Heart left ventricle (tissue), 16 donors: ENCODE data around the gene MAPK8IP2. TPM values are rescaled to one million over a fixed set of nuclear protein-coding genes. Genes with fewer than 3 reads are reported as not detected.
A peak's percentile ranks its signal among the peaks of the same experiment; 100 is the strongest.

Source experiments
- ATAC-seq, 4 donors: fragments of 200-7000 bp; cut with Tn5 transposase; one replicate each; pipeline ENCODE4 v1.9.1; 2020 to 2022; ENCODE audit warnings: moderate library complexity in 4 of 4, mild to moderate bottlenecking in 3 of 4, moderate number of reproducible peaks in 1 of 4
- DNase-seq, 5 donors: peaks; one replicate each; pipeline ENCODE4 v3.0.0-alpha.2; 2020
- H3K27ac ChIP-seq, 12 donors: fragments of 200-600 bp; sonication (generic) in 4 of 12; one replicate each; pipeline versions ENCODE4 v1.5.0 to v1.8.0; 2016 to 2022; ENCODE audit warnings: mild to moderate bottlenecking in 2 of 12
- H3K27me3 ChIP-seq, 9 donors: fragments of 200-600 bp; sonication (generic) in 2 of 9; one replicate each; pipeline versions ENCODE4 v1.5.1 to v1.8.0; 2016 to 2022; ENCODE audit warnings: mild to moderate bottlenecking in 3 of 9
- H3K36me3 ChIP-seq, 9 donors: fragments of 200-600 bp; sonication (generic) in 2 of 9; one replicate each; pipeline versions ENCODE4 v1.5.0 to v1.8.0; 2018 to 2022; ENCODE audit warnings: mild to moderate bottlenecking in 2 of 9
- H3K4me1 ChIP-seq, 12 donors: fragments of 200-600 bp; sonication (generic) in 4 of 12; one replicate each; pipeline versions ENCODE4 v1.5.0 to v1.8.0; 2016 to 2022; ENCODE audit warnings: mild to moderate bottlenecking in 3 of 12
- H3K4me3 ChIP-seq, 12 donors: fragments of 200-600 bp; sonication (generic) in 4 of 12; one replicate each; pipeline versions ENCODE4 v1.5.0 to v1.8.0; 2017 to 2022; ENCODE audit warnings: mild to moderate bottlenecking in 9 of 12, moderate library complexity in 4 of 12
- H3K9me3 ChIP-seq, 12 donors: fragments of 200-600 bp; sonication (generic) in 4 of 12; one replicate each; pipeline versions ENCODE4 v1.5.0 to v1.8.0; 2016 to 2022; ENCODE audit warnings: mild to moderate bottlenecking in 1 of 12
- CTCF ChIP-seq, 12 donors: fragments of 200-600 bp; sonication (generic) in 4 of 12; IDR thresholded peaks; one replicate each; pipeline versions ENCODE4 v1.5.0 to v1.8.0; 2018 to 2022; ENCODE audit warnings: antibody characterized with exemption in 12 of 12, mild to moderate bottlenecking in 5 of 12
- POLR2A ChIP-seq, 2 donors: fragments of 450-650 bp; IDR thresholded peaks; one replicate each; pipeline ENCODE4 v1.6.1; 2017; ENCODE audit warnings: antibody characterized with exemption in 2 of 2, mild to moderate bottlenecking in 2 of 2, moderate library complexity in 2 of 2
- WGBS, 4 donors: extraction: QIAGEN DNeasy Blood & Tissue Kit in 2 of 4; methylation state at CpG; one replicate each; pipeline versions ENCODE4 v1.1.5 to v1.1.7; 2013 to 2018; 5-methylcytosine and 5-hydroxymethylcytosine counted together
- intact Hi-C, 10 donors: fragments of 100-400 bp; cut with DNase I; formaldehyde crosslinking; loops; one replicate each; pipeline versions ENCODE4 v1.11.1 to v1.14.2; 2022
- polyA plus RNA-seq, 2 donors: library from polyadenylated mRNA; stranded (reverse); fragments of 200-250 nt; gene quantifications; one replicate each; pipeline ENCODE4 v1.2.3, GENCODE V29; 2013
- total RNA-seq, 9 donors: library from RNA; depleted of rRNA in 2 of 9; stranded (reverse); fragments of >200 nt in 2 of 9; fragmentation: NEBNext Ultra II Directional in 3 of 9; extraction: Animal tissue kit (Norgen Biotek cat#: 25700) in 3 of 9; gene quantifications; one replicate each; pipeline versions ENCODE4 v1.1.0 to v1.2.4, GENCODE V29; 2016 to 2023
- donor health status: ischemic (EF 13 %, LVEDD 7.1; RV severe dilation, severe dysfunction).
- donor health status: healthy with polysubstance abuse.
- donor health status: DM: no; HTN: yes; CAD: no.
- donor health status: DM: no; HTN: no; CAD: no.
- donor health status: ischemic (EF 25% LVEDD 6.9; RV normal size, moderate dysfunction).
- donor health status: ischemic (EF 25% LVEDD 5.7; RV mildly dilated, moderate dysfunction).
- donor health status: healthy.
- donor health status: DM: yes; HTN: yes; CAD: no.
- donor health status: ischemic (EF 35%, LVEDD 5.7; RV mildly dilated, moderate dysfunction).
- donor health status: nonischemic (EF 11% LVEDD 7.7; RV severe dilation, severe dysfunction).
- donor health status: DM: yes; HTN: yes; CAD: no.
- donor health status: PGD.
- donor health status: ischemic (EF 29% LVEDD 5.4; RV normal size, mild dysfunction).
- donor health status: nonischemic (EF 23%, LVEDD 6.1; RV moderate dilation, normal function).

The MAPK8IP2 gene
- total and polyA plus RNA-seq, 11 donors = 0.09 to 0.79 (median 0.25) TPM

DNA sequence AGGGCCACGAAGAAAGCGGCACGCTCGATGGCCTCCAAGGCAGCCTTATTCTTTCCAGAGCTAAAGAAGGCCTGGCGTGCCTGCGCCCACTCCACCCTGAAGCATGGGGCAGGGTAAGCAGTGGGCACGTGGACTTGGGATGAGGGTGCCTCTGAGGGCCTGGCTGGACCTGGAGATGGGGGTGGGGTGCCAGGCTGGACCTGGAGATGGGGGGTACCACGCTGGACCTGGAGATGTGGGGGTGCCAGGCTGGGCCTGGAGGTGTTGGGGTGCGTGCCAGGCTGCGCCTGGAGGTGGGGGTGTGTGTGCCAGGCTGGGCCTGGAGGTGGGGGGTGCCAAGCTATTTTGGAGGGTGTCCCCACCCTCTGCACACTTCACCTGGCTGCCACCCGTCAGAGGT lies 27.6 kb upstream of the MAPK8IP2 start:
- TF ChIP-seq CTCF (IDR thresholded peaks at IDR 0.05) = no peak
- TF ChIP-seq POLR2A (IDR thresholded peaks at IDR 0.05) = no peak
- Histone ChIP-seq H3K4me3 (no peak overlapping the region), H3K27ac (no peak overlapping the region), H3K4me1 (peaks cover 0 to 56% (median 4%) of the 10 kb centered on the region in 12 donors), H3K27me3 (no peaks in the 10 kb centered on the region), H3K9me3 (no peaks in the 10 kb centered on the region), H3K36me3 (peaks cover 0 to 81% (median 69%) of the 10 kb centered on the region in 9 donors)
- ATAC-seq (no peak), DNase-seq (no peak)
- intact Hi-C loops = no loop called here
- WGBS, 4 donors = 81 to 90% (median 89%) methylated on average over 9 to 11 of the region's 11 CpGs

GRCh38 chr22:50573491-50574382 lies 26.9 kb upstream of the MAPK8IP2 start:
- DNase-seq = no peak
- no peak for ATAC-seq
- Histone ChIP-seq H3K27ac (no peak overlapping the region), H3K4me3 (no peak overlapping the region), H3K36me3 (peaks cover 0 to 73% (median 62%) of the 10 kb centered on the region in 9 donors), H3K4me1 (peaks cover 0 to 62% (median 6%) of the 10 kb centered on the region in 12 donors), H3K9me3 (no peaks in the 10 kb centered on the region), H3K27me3 (no peaks in the 10 kb centered on the region)
- no peak for TF ChIP-seq CTCF (IDR thresholded peaks at IDR 0.05)
- no peak for TF ChIP-seq POLR2A (IDR thresholded peaks at IDR 0.05)
- WGBS, 4 donors = 82 to 89% (median 87%) methylated on average over 13 to 26 of the region's 26 CpGs
- intact Hi-C loops = no loop called here

GRCh38 chr22:50574383-50574755 lies 26.2 kb upstream of the MAPK8IP2 start:
- ATAC-seq = no peak
- intact Hi-C loops = no loop called here
- 87 to 92% (median 89%) methylated on average over 10 to 11 of the region's 11 CpGs for WGBS, 4 donors
- no peak for TF ChIP-seq CTCF (IDR thresholded peaks at IDR 0.05)
- no peak for TF ChIP-seq POLR2A (IDR thresholded peaks at IDR 0.05)
- H3K27me3 ChIP-seq = no peaks in the 10 kb centered on the region
- H3K4me1 ChIP-seq = peaks cover 0 to 68% (median 13%) of the 10 kb centered on the region in 12 donors
- H3K9me3 ChIP-seq = no peaks in the 10 kb centered on the region
- peaks cover 0 to 71% (median 55%) of the 10 kb centered on the region in 9 donors for H3K36me3 ChIP-seq
- DNase-seq = no peak
- H3K4me3 ChIP-seq = no peak overlapping the region
- H3K27ac ChIP-seq = no peak overlapping the region

DNA sequence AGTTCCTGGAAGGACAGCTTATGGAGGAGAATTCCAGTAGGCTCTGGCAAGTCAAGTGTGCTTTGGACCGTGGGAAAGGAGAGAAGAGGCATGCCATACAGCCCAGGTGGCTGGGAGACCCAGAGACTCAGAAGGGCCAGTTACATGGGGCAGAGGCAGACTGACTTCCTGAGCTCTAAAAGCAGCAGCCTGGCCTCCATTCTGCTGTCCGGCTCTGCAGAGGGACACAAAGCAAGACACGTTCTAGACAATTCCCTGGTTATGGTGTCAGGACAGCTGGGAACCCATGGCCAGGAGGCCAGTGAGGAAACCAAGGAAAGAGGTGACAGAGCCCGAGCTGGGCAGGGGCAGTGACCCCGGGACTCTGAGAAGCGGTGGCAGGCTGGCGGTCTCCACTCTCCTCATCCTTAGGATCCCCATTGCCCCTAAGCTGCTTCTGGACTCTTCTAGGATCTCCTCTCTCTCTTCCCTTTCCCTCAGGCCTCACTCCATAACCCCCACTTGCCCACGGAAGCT lies 25.1 kb upstream of the MAPK8IP2 start:
- no peaks in the 10 kb centered on the region for H3K27me3 ChIP-seq
- DNase-seq = no peak
- WGBS, 4 donors = 66 to 76% (median 74%) methylated on average over 8 of the region's 8 CpGs
- no peak for TF ChIP-seq CTCF (IDR thresholded peaks at IDR 0.05)
- no peak for TF ChIP-seq POLR2A (IDR thresholded peaks at IDR 0.05)
- intact Hi-C loops = loop anchor here in 2 of 10 donors (5.0 kb wide), 1 partner anchor 42 kb away; no protein-coding TSS in a partner anchor
- no peaks in the 10 kb centered on the region for H3K9me3 ChIP-seq
- peaks cover 0 to 78% (median 16%) of the 10 kb centered on the region in 12 donors for H3K4me1 ChIP-seq
- ATAC-seq = no peak
- peaks cover 0 to 69% (median 52%) of the 10 kb centered on the region in 9 donors for H3K36me3 ChIP-seq
- peak overlapping the region in 3 of 12 donors; percentile 34 to 98 (median 95) for H3K27ac ChIP-seq
- H3K4me3 ChIP-seq = no peak overlapping the region
